GM21528 (cell line): ENCODE results near the gene ANXA3.
"Not testable (repeated sequence)": the region's sequence is repeated elsewhere in the genome, so short reads cannot be mapped to it uniquely, and the experiment has no call there.

Experiments
- ATAC-seq: cut with Tn5 transposase; IDR thresholded peaks from one replicate; pipeline ENCODE4 v1.9.1; 2021; ENCODE audit warnings: mild to moderate bottlenecking, moderate library complexity; ENCODE audit not compliant: unreplicated experiment, low FRiP score

The ANXA3 gene

DNA sequence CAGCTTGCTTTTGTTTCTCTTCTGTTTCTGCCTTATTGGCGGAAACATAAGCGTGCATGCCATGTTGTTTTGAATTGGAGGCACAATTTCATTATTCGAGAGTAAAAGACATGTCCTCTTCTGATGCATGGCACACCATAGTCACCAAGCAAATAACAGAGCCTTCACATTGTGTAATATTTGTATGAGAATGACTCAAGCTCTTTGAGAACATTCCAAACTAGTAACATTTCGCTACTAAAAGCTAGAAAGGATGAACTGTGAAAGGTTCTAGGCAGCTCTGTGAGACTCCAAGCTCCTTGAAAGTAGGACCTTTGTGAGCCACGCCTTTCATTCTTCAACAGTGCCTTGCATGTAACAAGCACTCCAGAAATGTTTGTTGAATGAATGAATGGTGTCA is 9.2 kb upstream of the ANXA3 start:
- ATAC-seq, result no peak

DNA sequence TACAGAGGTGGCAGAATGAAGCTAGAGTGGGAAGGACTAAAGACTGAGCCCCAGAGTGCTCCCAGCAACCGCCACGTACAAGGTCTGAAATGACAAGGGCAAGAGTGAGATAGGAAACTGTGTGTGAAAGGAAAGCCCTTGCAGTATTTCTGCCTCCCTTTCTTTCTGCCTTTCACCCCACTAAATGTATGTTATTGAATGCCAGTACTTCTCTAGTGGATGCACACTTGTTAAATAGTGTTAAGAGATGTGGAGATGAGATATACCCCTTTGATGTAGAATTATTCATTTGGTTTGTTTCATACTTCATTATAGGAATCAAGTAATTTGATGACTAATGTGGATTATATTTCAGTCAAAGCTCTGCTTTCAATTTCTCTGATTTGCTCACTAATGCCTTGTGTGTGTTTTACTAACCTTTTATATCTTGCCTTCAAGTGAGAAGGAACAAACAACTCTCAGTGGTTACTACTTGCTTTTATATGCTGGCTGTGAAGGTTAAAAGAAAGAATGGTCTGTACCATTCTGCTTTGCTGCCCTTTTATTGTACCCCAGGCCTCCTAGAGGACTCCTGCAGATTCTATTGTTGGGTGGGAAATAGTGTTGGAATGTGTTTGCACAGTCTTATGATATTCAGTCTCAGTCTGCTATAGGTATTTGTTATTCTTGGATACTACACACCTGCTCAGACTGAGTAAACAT is 8.0 kb upstream of the ANXA3 start:
- no peak for ATAC-seq

- ATAC-seq, result no peak
Measured at GRCh38 chr4:78544678-78545077, 6.9 kb upstream of the ANXA3 start.

- no peak for ATAC-seq
Measured at GRCh38 chr4:78545275-78546246, 6.0 kb upstream of the ANXA3 start.

DNA sequence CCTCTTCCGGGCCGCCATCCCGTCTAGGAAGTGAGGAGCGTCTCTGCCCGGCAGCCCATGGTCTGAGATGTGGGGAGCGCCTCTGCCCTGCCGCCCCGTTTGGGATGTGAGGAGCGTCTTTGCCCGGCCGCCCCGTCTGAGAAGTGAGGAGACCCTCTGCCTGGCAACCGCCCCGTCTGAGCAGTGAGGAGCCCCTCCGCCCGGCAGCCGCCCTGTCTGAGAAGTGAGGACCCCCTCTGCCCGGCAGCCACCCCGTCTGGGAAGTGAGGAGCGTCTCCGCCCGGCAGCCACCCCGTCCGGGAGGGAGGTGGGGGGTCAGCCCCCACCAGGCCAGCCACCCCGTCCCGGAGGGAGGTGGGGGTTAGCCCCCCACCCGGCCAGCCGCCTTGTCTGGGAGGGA is 3.7 kb upstream of the ANXA3 start:
- not testable (repeated sequence) for ATAC-seq

DNA sequence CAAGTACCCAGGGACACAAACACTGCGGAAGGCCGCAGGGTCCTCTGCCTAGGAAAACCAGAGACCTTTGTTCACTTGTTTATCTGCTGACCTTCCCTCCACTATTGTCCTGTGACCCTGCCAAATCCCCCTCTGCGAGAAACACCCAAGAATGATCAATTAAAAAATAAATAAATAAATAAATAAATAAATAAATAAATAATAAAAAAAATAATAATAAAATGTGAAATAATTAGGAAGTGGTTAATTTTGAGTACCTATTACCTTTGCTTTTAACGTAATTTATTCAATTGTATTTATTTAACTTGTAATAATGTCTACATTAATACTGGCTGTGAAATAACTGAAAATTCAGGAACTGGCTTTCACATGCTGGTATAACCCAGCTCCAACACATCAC is 2.7 kb upstream of the ANXA3 start:
- ATAC-seq, result not testable (repeated sequence)

DNA sequence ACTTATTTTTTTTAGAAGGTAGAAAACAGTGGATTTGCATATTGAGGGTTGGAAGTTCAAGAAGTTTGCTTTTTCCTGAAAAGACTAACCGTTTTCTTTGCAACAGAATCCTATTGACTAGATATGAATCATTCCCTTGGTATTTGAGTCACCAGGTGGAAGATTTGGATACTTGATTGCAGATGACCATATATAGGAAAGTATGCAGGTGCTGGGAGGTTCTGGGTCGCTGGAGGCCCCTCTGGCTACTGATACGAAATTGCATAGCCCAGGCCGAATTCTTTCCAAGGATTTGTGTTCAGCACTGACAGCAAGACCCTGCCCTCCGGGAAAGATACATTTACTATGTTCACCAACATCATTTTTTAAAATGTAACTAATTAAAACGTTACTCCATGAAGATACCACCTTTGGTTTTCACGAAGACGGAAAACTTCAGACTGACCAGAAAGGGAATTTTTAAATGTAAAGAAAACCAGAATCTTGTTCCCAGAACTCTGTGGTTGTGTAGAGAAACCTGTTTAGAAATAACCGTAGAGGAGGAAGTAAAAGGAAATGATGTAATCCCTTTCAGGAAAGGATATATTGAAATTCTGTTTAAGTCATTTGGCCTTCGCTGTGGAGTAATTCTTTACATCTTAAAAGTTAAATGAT is 946 bp downstream of the ANXA3 start:
- no peak for ATAC-seq

DNA sequence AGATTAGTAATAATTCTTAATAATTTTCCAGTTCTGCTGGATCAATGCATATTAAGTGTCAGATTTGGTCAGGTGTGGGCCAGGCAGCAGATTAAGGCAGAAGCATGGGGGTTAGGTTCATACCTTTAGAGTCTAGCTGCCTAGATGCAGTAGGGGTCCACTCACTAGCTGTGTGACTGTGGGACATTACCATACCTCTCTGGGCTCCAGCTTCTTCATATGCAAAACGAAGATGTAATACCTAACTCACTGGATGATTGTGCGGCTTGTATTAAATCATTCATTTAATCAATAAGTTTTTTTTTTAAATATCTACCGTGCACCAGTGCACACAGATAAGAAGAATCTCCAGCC is 1.4 kb downstream of the ANXA3 start:
- no peak for ATAC-seq

DNA sequence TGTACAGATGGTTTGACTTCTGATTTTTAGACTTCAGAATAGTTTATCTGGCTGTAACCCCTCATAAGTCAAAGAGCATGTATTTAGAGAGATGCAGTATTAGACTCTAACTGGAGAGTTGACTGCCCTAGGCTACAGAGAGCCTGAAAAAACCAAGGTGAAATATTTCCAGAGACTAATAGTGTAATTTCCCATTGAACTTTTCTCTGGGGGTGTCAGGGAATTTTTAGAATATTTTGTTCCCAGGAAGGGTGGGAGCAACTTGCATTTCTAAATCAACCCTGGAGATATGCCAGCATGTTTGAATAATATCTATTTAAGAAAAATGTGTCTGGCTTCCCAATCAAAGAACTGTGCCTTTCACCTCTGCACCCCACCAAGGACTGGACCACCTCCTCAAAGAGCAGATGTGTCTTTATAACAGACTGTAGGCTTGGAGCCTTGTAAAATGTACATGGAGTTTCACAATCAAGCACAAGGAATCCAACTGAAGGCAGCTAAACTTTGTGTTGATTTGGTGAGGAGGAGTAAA is 2.0 kb downstream of the ANXA3 start:
- ATAC-seq, result no peak

- no peak for ATAC-seq
Measured at GRCh38 chr4:78556665-78557064, 5.1 kb downstream of the ANXA3 start.

GRCh38 chr4:78557841-78558240 is 6.3 kb downstream of the ANXA3 start:
- ATAC-seq, result no peak

- ATAC-seq, result no peak
Measured at GRCh38 chr4:78558410-78558809, 6.8 kb downstream of the ANXA3 start.

DNA sequence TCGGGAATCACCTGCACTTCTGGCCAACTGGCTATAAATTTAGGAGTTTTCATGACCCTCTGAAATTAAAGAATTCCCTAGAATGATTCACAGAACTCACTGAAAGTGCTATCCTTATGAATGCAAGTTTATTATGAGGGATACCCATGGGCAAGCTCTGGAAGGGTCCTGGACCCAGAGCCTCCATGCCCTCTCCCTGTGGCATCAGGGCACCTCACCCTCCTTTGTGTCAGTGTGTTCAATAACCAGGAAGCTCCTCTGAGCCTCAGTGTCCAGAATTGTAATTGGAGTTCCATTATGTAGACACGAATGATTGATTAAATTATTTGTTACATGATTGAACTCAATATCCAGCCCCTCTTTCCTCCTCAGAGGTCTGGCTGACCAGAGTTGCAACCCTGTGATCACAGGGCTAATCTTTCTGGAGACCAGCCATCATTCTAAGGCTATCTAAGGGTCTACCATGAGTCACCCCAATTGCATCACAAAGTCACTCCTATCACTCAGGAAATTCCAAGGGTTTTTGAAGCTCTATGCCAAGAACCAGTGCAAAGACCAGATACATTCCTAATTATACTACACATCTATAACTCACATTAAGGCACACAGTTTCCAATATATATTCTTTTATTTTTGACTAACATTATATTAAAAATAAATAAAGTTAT is 8.9 kb downstream of the ANXA3 start:
- no peak for ATAC-seq

DNA sequence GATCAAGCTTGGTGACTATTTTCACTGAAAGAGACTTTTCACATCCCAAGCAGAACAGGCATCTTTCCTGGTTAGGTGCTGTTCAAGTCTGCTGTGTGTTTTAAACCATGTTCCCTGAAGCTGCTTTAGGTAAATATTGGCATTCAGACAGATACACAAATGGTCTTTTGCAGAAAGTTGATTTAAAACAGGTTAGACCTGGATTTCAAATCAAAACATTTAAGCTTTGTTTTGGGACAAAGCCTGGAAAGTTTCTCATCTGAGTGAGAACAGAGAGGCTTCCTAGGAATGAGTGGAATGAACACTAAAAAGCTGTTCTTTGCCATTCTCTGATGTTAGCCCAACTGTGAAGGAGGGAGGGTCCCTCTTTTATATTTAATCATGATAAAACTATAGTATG is 10.1 kb downstream of the ANXA3 start:
- no peak for ATAC-seq

- no peak for ATAC-seq
Measured at GRCh38 chr4:78562687-78563086, 11.1 kb downstream of the ANXA3 start.

GRCh38 chr4:78565971-78566372 is 14.4 kb downstream of the ANXA3 start:
- ATAC-seq, result no peak

DNA sequence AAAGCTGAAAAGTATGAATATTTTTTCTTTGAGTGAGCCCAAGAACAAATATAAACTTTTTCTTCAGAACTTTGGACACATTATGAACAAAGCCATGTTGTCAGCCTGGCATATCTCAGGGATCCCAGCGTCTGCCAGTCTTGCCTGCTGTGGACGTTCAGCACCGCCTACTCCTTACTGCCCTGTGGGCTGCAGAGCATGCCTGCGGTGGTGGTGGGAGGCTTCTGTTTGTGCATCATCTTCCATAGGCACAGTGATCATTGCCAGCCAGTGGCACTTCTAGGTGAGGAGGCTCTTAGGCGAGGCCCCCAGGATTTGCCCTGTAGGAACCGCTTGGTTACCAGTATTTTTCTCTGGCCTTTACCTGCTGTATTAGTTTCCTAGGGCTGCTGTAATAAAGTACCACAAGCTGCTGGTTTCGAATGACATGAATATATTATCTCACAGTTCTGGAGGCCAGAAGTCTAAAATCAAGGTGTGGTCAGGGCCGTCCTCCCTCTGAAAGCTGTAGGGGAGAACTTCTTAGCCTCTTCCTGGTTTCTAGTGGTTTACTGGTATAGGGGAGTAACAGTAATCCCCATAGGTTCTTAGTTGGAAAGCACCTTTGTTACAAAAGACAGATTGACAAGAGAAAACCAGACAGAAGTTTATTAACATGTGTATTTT is 15.4 kb downstream of the ANXA3 start:
- peak; percentile 75 for ATAC-seq

- ATAC-seq, result no peak
Measured at GRCh38 chr4:78567500-78568060, 16.0 kb downstream of the ANXA3 start.

GRCh38 chr4:78568640-78569305 is 17.2 kb downstream of the ANXA3 start:
- peak; percentile 56 for ATAC-seq
